ENCODE results near the gene NTMT1. TPM values are rescaled to one million over a fixed set of nuclear protein-coding genes. Genes with fewer than 3 reads are reported as not detected.
"Not testable (repeated sequence)": the region's sequence is repeated elsewhere in the genome, so short reads cannot be mapped to it uniquely, and the experiment has no call there.

The NTMT1 gene
- total RNA-seq, 1 experiment from 2014 or later, result 22.4 TPM

GRCh38 chr9:129633207-129633606, 7.2 kb downstream of the NTMT1 start:
- H4K20me1 ChIP-seq (ENCODE audit: insufficient read depth, low read depth, low read length), result peaks cover 60% of the 10 kb centered on the region

GRCh38 chr9:129633848-129634247, 7.9 kb downstream of the NTMT1 start:
- H3K27me3 ChIP-seq (ENCODE audit: low read length), result no peaks in the 10 kb centered on the region
- peaks cover 54% of the 10 kb centered on the region for H4K20me1 ChIP-seq (ENCODE audit: insufficient read depth, low read depth, low read length)
- peaks cover 18% of the 10 kb centered on the region for H3K36me3 ChIP-seq (ENCODE audit: insufficient read depth, low read length)

More at GRCh38 chr9:129633207-129633606, 7.2 kb downstream of the NTMT1 start:
- Histone ChIP-seq H3K9me2 (replicated peaks; ENCODE audit: insufficient read depth, low read length) (no peaks in the 10 kb centered on the region), H3K79me2 (ENCODE audit: low read length) (peaks cover 64% of the 10 kb centered on the region), H3K4me1 (ENCODE audit: low read length) (peaks cover 8% of the 10 kb centered on the region), H3K4me3 (ENCODE audit: low read length) (no peak overlapping the region), H3K27me3 (ENCODE audit: low read length) (no peaks in the 10 kb centered on the region), H3K4me2 (ENCODE audit: low read depth, low read length, poor library complexity, severe bottlenecking) (no peak overlapping the region), H3K9ac (ENCODE audit: low read length) (no peak overlapping the region), H3K36me3 (ENCODE audit: insufficient read depth, low read length) (peaks cover 24% of the 10 kb centered on the region), H3K9me3 (ENCODE audit: low read length) (no peaks in the 10 kb centered on the region), H2AFZ (ENCODE audit: low read length) (no peak overlapping the region), H3K27ac (ENCODE audit: low read length) (no peak overlapping the region)
- no peak for DNase-seq

DNA sequence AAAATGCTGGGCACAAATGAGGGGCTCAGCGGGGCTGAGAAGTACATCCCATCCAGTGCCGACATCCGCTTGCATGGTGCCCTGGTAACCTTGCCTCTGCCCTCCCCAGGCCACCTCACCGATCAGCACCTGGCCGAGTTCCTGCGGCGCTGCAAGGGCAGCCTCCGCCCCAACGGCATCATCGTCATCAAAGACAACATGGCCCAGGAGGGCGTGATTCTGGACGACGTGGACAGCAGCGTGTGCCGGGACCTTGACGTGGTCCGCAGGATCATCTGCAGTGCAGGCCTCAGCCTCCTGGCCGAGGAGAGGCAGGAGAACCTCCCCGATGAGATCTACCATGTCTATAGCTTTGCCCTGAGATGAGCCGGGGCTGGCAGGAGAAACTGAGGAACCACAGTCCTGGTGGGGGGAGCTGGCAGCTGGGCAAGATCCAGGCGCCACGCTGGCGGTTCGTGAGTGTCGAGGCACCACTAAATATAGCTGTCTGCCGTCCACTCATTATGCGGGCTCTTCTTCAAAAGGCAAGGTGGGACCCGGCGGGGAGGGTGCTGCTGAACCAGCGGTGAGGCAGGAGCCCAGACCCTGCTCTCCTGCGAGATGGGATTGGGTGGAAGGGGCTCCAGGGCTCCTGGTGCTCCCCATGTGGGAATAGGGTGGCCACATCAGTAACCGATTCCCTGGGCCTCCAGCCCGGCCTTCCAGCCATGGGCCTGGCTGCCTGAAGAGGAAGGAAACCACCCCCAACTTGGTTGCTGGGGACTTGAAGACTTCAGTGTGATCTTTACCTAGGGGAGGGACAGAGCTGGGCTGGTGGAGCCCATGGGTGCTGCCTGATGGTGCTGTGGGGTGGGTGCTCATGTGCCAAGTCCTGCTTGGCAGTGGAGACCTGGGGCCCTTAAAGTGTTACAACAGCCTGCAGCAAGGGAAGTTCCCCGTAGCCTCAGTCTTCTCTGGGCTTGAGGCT, 9.4 kb downstream of the NTMT1 start:
- Histone ChIP-seq H3K27me3 (ENCODE audit: low read length) (no peaks in the 10 kb centered on the region), H3K9ac (ENCODE audit: low read length) (no peak overlapping the region), H3K27ac (ENCODE audit: low read length) (no peak overlapping the region), H4K20me1 (ENCODE audit: insufficient read depth, low read depth, low read length) (peaks cover 55% of the 10 kb centered on the region), H3K4me2 (ENCODE audit: low read depth, low read length, poor library complexity, severe bottlenecking) (no peak overlapping the region), H3K4me1 (ENCODE audit: low read length) (peaks cover 15% of the 10 kb centered on the region), H3K79me2 (ENCODE audit: low read length) (peaks cover 55% of the 10 kb centered on the region), H3K9me3 (ENCODE audit: low read length) (no peaks in the 10 kb centered on the region), H2AFZ (ENCODE audit: low read length) (no peak overlapping the region), H3K4me3 (ENCODE audit: low read length) (no peak overlapping the region), H3K36me3 (ENCODE audit: insufficient read depth, low read length) (peaks cover 8% of the 10 kb centered on the region), H3K9me2 (replicated peaks; ENCODE audit: insufficient read depth, low read length) (no peaks in the 10 kb centered on the region)
- no peak for DNase-seq

More at GRCh38 chr9:129633848-129634247, 7.9 kb downstream of the NTMT1 start:
- no peak overlapping the region for H3K27ac ChIP-seq (ENCODE audit: low read length)
- DNase-seq, result no peak
- peaks cover 2% of the 10 kb centered on the region; the same call in 1 of the 2 replicates for H3K4me1 ChIP-seq (ENCODE audit: low read length)
- H3K79me2 ChIP-seq (ENCODE audit: low read length), result peaks cover 58% of the 10 kb centered on the region
- H3K9me2 ChIP-seq (replicated peaks; ENCODE audit: insufficient read depth, low read length), result no peaks in the 10 kb centered on the region
- H3K9ac ChIP-seq (ENCODE audit: low read length), result no peak overlapping the region
- H3K9me3 ChIP-seq (ENCODE audit: low read length), result no peaks in the 10 kb centered on the region
- H2AFZ ChIP-seq (ENCODE audit: low read length), result no peak overlapping the region
- H3K4me2 ChIP-seq (ENCODE audit: low read depth, low read length, poor library complexity, severe bottlenecking), result no peak overlapping the region
- no peak overlapping the region for H3K4me3 ChIP-seq (ENCODE audit: low read length)

DNA sequence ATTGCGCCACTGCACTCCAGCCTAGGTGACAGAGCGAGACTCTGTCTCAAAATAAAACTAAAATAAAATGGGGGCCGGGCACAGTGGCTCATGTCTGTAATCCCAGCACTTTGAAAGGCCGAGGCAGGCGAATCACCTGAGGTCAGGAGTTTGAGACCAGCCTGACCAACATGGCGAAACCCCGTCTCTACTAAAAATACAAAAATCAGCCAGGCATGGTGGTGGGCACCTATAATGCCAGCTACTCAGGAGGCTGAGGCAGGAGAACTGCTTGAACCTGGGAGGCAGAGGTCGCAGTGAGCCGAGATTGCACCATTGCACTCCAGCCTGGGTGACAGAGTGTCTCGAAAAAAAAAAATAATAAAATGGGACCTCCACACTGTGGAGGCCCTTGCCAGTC, 10.4 kb downstream of the NTMT1 start:
- Histone ChIP-seq H3K79me2 (ENCODE audit: low read length) (peaks cover 55% of the 10 kb centered on the region), H4K20me1 (ENCODE audit: insufficient read depth, low read depth, low read length) (peaks cover 55% of the 10 kb centered on the region), H3K4me1 (ENCODE audit: low read length) (peaks cover 23% of the 10 kb centered on the region)
- H3K36me3 ChIP-seq (ENCODE audit: insufficient read depth, low read length); H3K9me2 ChIP-seq (replicated peaks; ENCODE audit: insufficient read depth, low read length); DNase-seq; H3K4me2 ChIP-seq (ENCODE audit: low read depth, low read length, poor library complexity, severe bottlenecking); H3K27me3 ChIP-seq (ENCODE audit: low read length); H3K9me3 ChIP-seq (ENCODE audit: low read length); H3K4me3 ChIP-seq (ENCODE audit: low read length); H3K9ac ChIP-seq (ENCODE audit: low read length); H2AFZ ChIP-seq (ENCODE audit: low read length); H3K27ac ChIP-seq (ENCODE audit: low read length): not testable (repeated sequence)

DNA sequence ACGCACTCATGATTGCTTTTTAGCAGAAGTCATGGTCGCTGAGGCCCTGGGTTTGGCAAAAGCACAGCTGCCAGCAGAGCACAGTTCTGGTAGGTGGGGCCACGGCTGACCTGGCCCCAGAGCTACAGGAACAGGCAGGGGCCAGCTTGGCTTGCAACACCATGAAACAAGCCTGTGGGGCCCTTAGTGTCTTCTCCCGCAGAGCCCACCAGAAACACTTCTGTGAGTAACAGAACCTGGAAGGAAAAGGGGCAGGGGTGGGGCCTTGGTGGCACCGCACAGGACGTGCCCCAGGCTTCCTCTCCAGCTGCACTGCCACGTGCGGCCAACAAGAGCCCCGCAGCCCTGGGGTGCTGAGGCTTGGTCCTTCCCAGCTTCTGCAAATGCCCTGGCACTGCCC, 11.1 kb downstream of the NTMT1 start:
- Histone ChIP-seq H3K4me1 (ENCODE audit: low read length) (peaks cover 23% of the 10 kb centered on the region), H3K4me3 (ENCODE audit: low read length) (no peak overlapping the region), H3K36me3 (ENCODE audit: insufficient read depth, low read length) (peaks cover 5% of the 10 kb centered on the region), H4K20me1 (ENCODE audit: insufficient read depth, low read depth, low read length) (peaks cover 51% of the 10 kb centered on the region), H3K4me2 (ENCODE audit: low read depth, low read length, poor library complexity, severe bottlenecking) (no peak overlapping the region), H3K27me3 (ENCODE audit: low read length) (no peaks in the 10 kb centered on the region), H3K9ac (ENCODE audit: low read length) (no peak overlapping the region), H3K9me3 (ENCODE audit: low read length) (no peaks in the 10 kb centered on the region), H3K9me2 (replicated peaks; ENCODE audit: insufficient read depth, low read length) (no peaks in the 10 kb centered on the region), H3K27ac (ENCODE audit: low read length) (no peak overlapping the region), H3K79me2 (ENCODE audit: low read length) (peaks cover 53% of the 10 kb centered on the region), H2AFZ (ENCODE audit: low read length) (no peak overlapping the region)
- DNase-seq, result no peak

DNA sequence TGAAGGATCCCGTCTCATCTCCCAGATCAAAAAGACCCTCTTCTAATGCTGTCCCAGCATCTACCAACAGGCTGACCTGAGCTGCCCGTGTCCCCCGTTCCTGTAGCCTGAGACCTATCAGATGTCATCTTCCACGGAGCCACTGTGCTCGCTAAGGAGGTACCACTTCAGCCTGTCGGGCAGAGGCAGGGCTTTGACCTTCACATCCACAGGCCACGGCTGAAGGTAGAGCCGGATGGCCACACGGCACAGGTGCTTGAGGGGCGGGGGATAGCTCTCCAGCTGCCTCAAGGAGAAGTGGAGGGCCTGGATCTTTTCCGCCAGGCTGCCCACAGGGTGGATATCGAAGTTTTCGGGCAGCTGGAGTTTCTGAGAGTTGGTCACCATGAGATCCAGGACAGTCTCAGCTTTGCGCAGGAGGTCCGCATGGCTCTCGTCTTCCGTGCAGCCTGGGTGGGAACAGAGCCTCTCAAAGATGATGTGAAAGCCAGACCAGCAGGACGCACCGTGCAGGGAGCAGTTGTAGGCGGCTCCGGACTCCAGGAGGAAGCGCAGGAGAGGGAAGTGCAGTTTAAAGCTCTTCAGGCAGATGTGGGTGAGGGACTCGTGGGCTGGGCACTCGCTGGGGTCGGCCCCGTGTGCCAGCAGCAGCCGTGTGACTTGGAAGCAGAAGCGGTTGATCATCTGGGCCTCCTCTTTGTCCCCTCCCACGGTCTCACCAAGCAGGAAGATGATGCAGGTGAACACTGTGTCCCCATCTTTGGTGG, 11.9 kb downstream of the NTMT1 start:
- Histone ChIP-seq H3K4me3 (ENCODE audit: low read length) (no peak overlapping the region), H3K9ac (ENCODE audit: low read length) (no peak overlapping the region), H3K27ac (ENCODE audit: low read length) (no peak overlapping the region), H3K9me3 (ENCODE audit: low read length) (no peaks in the 10 kb centered on the region), H3K4me2 (ENCODE audit: low read depth, low read length, poor library complexity, severe bottlenecking) (no peak overlapping the region), H3K9me2 (replicated peaks; ENCODE audit: insufficient read depth, low read length) (no peaks in the 10 kb centered on the region), H4K20me1 (ENCODE audit: insufficient read depth, low read depth, low read length) (peaks cover 44% of the 10 kb centered on the region), H2AFZ (ENCODE audit: low read length) (no peak overlapping the region), H3K4me1 (ENCODE audit: low read length) (peaks cover 26% of the 10 kb centered on the region), H3K36me3 (ENCODE audit: insufficient read depth, low read length) (peaks cover 5% of the 10 kb centered on the region), H3K79me2 (ENCODE audit: low read length) (peaks cover 45% of the 10 kb centered on the region), H3K27me3 (ENCODE audit: low read length) (no peaks in the 10 kb centered on the region)
- DNase-seq, result no peak

DNA sequence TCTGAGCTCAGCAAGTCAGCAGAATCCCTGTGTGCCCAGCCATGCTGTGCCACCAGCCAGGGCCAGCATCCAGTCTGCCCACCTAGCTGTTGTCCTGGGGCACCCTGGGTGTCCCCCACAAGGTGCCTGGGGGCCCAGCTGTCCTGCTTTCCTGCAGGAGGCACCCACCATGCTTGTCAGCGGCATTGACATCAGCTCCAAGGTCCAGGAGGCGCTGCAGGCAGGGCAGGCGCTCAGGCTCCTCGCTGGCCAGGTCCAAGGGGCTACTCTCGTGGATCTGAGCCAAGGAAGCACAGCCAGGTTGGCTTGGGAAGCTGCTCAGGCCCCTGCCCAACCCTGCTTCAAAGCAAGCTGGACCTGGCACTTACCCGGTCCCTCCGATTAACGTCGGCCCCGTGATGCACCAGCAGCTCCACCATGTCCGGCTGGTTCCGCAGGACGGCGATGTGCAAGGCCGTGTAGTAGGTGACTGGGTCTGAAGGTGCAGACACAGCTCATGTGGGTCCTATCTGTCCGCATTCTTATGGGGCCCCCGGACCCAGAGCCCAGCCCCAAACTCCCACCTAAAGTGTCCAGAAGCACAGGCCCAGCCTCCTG, 13.2 kb downstream of the NTMT1 start:
- no peak for DNase-seq
- Histone ChIP-seq H3K36me3 (ENCODE audit: insufficient read depth, low read length) (peaks cover 5% of the 10 kb centered on the region), H4K20me1 (ENCODE audit: insufficient read depth, low read depth, low read length) (peaks cover 34% of the 10 kb centered on the region), H3K9me2 (replicated peaks; ENCODE audit: insufficient read depth, low read length) (no peaks in the 10 kb centered on the region), H3K27ac (ENCODE audit: low read length) (no peak overlapping the region), H3K9ac (ENCODE audit: low read length) (no peak overlapping the region), H3K4me3 (ENCODE audit: low read length) (no peak overlapping the region), H3K4me1 (ENCODE audit: low read length) (peaks cover 26% of the 10 kb centered on the region), H3K4me2 (ENCODE audit: low read depth, low read length, poor library complexity, severe bottlenecking) (no peak overlapping the region), H3K79me2 (ENCODE audit: low read length) (peaks cover 33% of the 10 kb centered on the region), H3K9me3 (ENCODE audit: low read length) (no peaks in the 10 kb centered on the region), H2AFZ (ENCODE audit: low read length) (no peak overlapping the region), H3K27me3 (ENCODE audit: low read length) (no peaks in the 10 kb centered on the region)

DNA sequence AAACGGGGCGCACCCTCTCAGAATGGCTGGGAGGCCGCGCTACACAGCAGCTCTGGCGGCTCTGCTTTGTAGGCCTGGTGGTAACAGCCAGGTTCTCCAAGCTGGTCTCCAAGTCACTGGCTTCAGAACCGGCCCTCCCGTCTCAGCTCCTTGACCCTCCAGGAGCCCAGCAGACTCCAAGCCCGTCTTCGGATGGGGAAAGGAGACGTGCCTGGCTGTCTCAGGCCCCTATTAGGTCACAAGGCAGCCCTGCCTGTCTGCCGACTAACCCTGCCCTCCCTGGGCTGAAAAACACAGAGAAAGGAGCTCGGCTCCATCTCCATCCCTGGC, 13.8 kb downstream of the NTMT1 start:
- Histone ChIP-seq H3K27ac (ENCODE audit: low read length) (peak overlapping the region; percentile 40), H3K36me3 (ENCODE audit: insufficient read depth, low read length) (peaks cover 5% of the 10 kb centered on the region)
- DNase-seq, result no peak

More for the DNA sequence above, 13.8 kb downstream of the NTMT1 start:
- Histone ChIP-seq H3K27me3 (ENCODE audit: low read length) (no peaks in the 10 kb centered on the region), H3K4me1 (ENCODE audit: low read length) (peaks cover 26% of the 10 kb centered on the region), H3K9me3 (ENCODE audit: low read length) (no peaks in the 10 kb centered on the region), H3K4me3 (ENCODE audit: low read length) (peak overlapping the region; percentile 93; the same call in 1 of the 2 replicates), H3K9ac (ENCODE audit: low read length) (peak overlapping the region; percentile 39; the same call in 1 of the 2 replicates), H4K20me1 (ENCODE audit: insufficient read depth, low read depth, low read length) (peaks cover 34% of the 10 kb centered on the region), H2AFZ (ENCODE audit: low read length) (no peak overlapping the region), H3K9me2 (replicated peaks; ENCODE audit: insufficient read depth, low read length) (no peaks in the 10 kb centered on the region), H3K79me2 (ENCODE audit: low read length) (peaks cover 30% of the 10 kb centered on the region), H3K4me2 (ENCODE audit: low read depth, low read length, poor library complexity, severe bottlenecking) (peak overlapping the region; percentile 77)

Data from Karpas-422 (cell line).